Eye (tissue), 1 donor: ENCODE results near the gene TSPAN14.
"Not testable (repeated sequence)": the region's sequence is repeated elsewhere in the genome, so short reads cannot be mapped to it uniquely, and the experiment has no call there.

ENCODE experiments used
- DNase-seq: peaks from one replicate; pipeline ENCODE4 v3.0.0-alpha.2; 2015

TSPAN14 gene, protein sequence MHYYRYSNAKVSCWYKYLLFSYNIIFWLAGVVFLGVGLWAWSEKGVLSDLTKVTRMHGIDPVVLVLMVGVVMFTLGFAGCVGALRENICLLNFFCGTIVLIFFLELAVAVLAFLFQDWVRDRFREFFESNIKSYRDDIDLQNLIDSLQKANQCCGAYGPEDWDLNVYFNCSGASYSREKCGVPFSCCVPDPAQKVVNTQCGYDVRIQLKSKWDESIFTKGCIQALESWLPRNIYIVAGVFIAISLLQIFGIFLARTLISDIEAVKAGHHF

DNA sequence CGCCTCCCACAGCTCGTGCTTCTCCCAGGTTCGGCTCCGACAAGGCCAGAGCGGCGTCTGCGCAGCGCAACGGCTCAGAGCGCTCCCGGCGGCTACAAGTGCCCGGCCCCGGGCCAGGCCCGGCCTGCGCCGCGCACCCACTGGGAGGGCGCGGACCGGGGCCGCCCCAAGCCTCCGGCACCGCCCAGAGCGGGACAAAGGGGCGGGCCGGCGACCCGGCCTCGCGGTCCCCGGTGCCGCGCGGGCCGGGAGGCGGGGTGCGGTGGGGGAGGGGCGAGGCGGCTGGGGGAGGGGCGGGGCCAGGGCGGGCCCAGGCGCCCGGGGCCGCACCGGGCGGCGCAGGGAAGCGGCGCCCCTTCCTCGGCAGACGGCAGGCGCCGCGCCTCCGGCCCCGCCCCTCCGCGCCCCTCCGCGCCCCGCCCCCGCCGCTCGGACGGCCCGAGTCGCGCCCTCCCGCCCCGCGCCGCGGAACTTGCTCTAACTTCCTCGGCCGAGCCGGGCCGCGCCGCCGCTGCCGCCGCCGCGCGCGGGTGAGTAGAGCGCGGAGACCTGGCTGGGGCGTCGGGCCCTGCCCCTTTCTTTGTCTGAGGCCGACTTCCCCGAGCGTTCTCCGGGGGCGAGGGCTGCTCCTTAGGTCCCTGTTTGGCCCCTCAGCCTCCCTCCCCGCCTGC is at the start of gene TSPAN14:
TSS of gene TSPAN14 (plus strand) at position 469 of the 671 bp plus-strand sequence. CDS start 34,924 bp downstream, outside the sequence.
- DNase-seq = peak; percentile 90

DNA sequence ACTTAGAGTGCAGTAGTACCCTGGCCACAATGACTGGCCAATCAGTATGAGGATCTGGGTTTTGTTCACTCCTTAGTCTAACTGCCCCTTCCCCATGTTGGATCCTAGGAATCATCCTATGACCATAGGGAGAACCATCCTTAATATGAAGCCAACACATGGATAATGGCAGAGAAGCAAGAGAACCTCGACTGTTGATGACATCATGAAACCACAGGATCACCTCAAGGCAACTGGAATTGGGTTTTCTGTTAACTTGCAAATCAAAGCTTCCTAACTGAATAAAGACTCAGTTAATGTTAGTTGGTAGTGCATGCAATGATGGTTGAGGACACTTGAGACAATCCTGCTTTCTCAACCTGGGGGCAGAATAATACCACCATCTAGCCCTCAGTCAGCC is 49.1 kb upstream of the TSPAN14 start:
- DNase-seq = no peak

DNA sequence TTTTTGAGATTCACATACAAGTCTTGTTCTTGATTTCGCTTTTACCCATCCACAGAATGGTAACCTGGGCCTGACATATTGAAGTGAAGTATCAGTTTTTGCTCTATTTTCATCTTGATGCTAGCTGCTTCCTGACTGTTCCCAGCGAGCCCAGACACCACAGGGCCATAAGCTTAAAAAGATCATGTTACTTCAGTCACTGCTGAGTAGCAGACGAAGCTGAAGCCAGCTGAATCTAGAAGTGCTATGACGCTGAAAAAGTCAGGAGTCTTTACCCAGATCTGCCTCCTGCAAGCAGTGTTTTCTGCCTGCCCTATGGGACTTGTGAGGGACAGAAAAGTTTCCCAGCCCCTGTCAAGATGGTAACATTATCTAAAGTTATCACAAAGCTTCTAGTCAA is 48.5 kb upstream of the TSPAN14 start:
- no peak for DNase-seq

DNA sequence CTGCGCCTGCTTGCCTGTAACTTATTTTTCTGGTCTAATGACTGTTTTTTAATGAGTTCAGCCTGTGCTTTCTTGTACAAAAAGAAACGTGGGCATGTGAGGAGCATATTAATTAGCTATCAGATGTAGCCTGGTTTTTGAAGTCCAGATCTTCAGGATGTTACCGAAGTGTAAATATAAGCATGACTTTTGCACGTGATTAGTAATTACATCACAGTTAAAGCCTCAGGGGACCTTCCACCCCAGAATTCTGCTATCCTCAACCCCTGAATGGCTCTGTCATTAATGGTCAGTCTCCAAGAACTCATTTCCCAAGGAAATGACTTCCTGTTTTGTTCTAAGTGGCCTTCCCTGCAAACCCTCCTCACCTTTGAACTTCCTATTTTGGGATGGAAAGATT is 47.9 kb upstream of the TSPAN14 start:
- DNase-seq = no peak

DNA sequence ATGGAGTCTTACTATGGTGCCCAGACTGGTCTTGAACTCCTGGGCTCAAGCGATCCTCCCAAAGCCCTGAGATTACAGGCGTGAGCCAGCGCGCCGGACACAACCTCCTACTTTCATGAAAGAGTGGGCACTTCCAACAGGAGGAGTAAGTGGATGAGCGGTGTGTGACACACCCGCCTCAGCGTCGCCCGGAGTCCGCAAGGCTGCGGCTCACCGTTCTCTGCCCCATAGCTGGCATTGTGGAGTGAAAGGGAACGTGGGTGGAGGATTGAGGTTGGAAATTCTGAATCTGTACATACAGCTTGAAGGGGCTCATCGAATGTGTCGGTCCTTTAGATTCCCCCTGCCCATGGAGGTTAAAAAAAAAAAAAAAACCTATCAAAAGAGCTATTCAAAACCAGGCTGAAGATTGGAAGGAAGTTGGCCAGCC is 46.3 kb upstream of the TSPAN14 start:
- DNase-seq = no peak

DNA sequence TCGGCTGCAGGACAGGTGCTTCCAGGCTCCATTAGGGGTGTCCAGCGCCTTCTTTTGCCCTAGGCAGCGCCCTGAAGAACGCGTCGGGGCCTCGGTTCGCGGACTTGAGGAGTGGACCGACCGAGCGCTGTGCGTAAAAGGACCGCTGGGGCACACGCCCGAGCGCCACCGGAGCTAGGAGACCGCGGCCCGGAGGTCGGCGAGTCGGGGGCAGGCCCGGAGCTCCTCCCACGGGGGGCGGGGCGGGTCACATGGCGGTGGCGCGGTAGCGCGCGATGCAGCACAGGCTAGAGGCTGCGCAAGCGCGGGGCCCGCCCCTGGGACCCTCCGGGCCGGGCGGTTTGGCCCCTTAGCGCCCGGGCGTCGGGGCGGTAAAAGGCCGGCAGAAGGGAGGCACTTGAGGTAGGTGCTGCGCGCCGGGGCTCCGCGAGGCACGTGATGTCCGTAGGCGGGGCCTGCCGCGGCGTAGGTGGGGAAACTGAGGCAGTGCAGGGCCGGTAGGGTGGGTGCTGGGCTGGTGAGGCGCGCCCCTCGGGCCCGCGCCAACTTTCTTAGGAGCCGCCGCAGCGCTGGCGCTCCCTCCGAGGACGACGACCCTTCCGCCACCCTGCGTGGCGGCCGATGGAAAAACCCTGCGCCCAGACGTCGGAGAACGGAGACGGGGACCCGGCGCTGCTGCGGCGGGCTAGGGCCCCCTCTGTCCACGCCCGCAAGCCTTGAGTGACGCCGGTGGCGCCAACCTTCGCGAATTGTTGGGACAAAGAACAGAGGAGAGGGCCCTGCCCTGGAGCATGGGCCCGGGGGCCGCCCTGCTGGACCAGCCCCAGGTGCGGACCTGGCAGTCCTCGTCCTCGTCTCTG is 45.6 kb upstream of the TSPAN14 start, which contains the start of gene PRXL2A:
TSS of gene PRXL2A (plus strand) at position 310 of the 860 bp plus-strand sequence. CDS start 11,917 bp downstream, outside the sequence.
- DNase-seq = peak; percentile 96

DNA sequence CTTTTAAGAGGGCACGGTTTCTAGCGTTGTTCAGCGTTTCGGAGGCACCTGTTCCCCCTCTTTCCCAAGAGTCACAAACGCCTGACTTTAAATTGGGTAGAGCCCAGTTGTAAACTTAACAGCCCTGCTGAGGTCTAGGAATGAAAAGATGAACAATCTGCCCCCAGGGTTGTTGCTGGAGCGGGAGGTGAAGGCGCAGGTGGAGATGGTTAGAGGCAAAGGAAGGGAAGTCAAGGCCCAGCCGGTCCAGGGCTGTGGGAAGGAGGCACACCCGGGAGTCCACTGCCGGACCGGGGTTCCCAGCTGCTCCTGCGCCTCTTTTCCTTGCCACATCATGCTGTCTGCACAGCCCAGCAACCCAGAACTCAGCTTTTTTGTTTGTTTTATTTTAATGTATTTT is 45.0 kb upstream of the TSPAN14 start:
- peak; percentile 42 for DNase-seq

DNA sequence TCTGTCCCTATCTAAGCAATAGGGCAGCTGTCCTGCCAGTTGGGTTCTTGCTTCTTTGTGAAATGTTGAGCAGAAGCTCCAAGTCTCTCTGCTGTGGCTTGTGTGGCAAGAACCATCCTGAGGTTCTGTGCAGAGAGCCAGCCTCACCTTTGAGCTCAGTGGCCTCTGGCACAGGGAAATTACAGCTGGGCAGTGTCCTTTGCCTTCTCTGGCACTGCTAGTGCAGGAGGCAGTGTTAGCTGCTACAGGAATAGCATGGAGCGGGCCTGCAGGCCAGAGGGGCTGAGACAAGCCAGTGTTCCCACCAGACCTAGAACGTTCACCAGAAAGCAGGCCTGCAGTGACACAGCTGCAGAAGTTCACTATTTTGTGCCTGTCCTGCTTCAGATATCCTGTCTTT is 44.0 kb upstream of the TSPAN14 start:
- DNase-seq = no peak

DNA sequence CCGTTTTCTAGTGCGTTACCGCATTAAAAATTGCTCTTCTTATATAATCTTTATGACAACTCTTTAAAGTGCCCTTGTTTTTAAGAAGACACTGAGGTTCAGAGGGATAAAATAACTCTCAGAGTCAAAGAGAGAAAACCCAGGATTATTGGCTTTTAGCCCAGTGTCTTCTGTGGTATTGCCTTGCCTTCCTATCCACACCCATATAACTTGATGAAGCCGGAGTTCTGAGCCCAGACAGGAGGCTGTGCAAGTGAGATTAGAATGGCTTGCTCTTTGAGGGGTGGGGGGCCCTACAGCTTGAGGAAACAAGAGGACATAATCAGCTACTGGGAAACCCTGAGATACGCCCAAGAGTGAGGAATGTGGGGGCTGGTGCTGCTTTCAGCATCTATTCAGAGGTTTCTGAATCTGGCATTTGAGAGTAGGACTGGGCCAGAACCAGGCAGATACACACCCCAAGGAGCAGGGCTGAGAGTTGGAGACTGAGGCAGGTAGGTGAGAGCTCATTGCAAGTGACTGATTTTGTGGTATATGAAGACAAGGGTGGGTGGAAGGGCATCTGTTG is 43.4 kb upstream of the TSPAN14 start:
- DNase-seq = no peak

DNA sequence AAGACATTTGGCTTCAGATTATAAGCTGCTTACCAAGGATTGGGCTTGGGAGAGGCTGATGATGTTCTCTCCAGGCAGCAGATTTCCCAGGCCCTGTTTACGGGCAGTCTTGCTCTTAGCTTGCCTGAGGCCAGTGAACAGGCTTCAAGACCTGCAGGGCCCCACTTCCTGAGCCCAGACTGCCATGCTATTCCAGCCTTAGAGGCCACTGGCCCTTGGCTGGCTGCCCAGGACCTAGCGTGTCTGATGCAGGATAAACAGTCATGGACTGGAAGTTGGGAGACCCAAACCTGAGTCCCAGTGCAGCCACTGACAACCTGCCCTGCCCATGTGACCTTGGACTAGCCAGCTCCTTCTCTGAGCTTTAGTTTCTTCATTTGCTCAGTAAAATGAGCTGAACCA is 42.8 kb upstream of the TSPAN14 start:
- no peak for DNase-seq

DNA sequence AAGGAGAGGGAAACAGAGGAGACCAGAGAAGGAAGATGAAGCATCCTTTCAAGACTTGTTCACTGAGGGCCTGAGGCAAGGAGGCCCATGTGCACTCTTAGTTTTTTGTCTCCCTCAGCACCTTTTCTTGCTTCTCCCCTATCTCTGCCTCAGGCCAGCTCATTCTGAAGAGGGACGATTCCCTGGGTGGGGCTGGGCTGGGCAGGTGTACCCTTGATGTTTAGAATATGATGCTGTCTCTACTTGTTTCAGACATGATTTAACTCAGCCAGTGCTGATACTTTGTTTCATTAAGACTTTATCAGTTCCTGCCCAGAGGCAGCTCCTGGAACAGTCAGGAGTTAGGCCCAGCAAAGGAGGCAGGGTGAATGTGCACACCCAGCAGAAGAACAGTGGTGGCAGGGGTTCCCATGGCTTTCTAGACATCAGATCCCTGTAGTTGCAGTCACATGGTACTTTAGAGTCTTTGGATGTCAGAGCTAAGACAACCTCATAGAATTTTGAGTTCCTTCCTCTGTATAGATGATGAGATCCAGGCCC is 42.4 kb upstream of the TSPAN14 start:
- no peak for DNase-seq

DNA sequence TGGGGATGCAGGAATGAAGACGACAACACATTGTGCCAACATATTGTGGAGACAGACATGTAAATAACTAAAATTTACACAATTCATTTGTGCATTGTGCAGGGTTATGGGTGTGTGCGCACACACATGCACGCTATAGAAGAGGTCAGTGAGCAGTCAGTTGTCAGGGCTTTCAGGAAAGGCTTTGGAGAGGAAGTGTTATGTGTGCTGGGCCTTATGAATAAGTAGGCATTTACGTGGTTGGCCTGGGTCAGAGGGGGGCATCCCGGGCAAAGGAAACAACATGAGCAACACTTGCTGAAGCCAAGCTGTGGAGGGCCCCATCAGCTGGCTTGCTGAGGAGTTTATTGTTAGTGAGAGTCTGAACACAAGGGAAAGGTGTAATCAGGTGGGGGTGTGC is 41.6 kb upstream of the TSPAN14 start:
- DNase-seq = no peak

DNA sequence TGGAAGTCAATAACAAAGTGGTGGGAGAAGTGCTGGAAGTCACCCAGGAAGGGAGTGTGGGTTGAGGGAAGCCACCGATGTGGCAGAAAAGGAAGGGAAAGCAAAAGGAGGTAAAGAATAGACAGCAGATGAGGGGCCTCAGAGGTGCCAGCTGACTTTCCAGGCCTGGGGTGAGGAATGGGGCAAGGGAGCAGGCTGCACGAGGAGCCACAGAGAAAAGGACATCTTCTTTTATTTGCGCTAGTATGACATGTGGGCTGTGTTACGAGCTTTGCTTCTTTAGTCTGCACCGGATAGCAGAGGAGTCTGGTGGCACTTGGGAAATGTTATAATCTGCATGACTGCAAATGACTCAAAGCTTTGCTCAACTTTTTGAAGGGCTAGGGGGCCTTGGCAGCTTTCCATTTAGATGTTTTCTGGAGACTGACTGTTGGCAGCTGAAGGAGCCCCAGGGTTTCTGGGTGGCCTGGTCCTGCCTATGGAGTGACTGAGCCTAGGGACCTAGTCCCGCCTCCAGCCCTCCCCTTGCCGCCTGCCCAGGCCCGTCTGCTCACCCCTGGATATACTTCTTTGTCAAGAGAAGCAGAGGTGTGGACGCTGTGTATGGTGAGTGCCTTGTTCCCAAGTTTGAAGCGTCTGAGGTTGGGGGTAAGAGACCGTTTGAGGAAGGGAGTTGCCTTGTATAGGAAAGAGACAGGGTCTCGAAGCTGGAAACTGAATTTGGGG is 40.7 kb upstream of the TSPAN14 start:
- DNase-seq = peak; percentile 75

DNA sequence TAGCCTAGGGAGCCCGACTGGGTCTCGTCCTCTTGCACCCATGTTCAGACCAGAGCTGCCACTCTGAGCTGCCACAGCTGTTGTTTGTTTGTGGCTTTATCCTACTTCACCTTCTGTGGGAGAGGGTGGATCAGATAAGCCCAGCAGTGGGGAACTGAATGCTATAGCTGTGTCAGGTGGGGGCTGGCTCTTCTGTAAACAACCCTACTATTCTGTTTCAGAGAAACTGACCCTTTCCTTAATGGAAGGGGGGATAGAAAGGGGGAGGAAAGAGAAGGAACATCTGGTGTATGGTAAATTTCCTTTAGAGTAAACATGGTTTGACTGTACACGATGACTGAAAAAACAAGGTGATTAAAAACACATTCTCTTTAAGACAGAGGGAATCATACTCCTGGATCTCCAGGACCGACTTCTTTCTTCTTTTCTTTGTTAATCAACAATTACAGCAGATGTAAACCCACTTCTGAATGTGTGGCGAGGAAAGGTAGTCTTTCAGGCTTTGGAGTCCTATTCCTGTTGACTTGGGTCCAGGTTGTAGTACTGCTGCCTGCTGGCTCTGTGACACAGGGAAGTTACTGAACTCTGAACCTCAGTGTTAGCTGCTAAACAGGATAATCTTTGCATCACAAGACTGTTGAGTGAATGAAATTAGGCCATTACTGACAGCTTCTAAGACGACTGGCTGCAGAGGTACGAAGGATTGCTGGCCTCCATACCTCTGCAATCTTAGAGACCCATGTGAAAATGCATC is 39.8 kb upstream of the TSPAN14 start:
- DNase-seq = no peak

DNA sequence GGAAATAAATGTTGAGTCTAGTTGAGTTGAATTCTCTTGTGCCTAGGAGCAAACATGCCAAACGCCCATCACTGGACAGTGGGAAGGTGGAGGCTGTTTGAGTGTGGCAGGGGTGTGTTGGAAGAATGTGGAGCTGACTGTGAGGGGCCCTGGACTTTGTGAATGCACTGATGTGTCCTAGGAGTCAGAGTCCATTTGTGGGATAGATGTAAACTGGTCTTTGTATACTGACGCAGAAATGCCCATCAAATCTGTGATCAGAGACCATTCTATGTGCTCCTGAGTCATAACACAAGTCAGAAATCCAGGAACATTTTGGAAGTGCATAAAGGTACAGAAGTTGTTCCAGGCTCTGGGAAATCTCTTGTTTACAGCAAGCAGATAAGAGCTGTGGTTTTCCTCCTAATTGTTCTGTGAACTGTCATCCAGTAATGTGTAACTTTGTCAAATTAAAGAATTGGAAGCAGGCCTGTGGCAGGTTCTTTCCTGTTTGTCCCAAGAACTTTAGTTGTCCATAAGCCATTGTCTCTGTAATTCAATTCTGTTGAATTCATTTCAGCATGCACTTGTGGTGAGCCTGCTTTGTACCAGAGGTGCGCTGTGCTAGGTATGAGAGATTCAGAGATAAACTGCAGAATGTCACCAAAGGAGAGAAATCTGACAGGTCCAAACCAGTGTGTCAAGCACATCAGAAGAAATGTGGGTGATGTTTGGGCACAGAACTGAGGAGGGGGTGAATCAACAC is 38.2 kb upstream of the TSPAN14 start:
- no peak for DNase-seq

DNA sequence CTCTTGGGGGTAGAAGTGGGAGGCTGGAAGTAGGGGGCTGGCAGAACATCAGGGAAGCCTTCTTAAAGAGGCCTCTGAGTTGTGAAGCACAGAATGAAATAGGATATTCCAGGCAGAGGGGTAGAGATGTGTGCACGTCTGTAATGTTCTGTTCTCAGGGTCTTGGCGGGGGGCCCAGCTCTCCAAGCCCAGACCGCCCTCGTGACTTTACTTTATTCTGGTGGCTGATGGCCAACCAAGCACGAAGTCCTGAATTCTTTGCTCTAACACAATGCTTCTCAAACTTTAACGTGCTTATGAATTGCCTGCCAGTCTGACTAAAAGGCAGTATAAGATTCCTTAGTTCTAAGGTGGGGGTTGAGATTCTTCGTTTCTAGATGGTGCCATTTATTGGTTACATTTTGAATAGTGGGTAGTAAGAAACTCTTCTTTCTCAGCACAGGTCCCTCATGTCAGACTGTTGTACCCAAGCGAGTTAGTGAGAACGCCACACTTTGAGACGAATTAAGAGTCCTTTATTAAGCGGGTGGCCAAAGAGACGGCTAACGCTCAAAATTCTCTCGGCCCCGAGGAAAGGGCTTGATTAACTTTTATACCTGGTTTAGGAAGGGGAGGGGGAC is 37.5 kb upstream of the TSPAN14 start:
- DNase-seq = peak; percentile 84

DNA sequence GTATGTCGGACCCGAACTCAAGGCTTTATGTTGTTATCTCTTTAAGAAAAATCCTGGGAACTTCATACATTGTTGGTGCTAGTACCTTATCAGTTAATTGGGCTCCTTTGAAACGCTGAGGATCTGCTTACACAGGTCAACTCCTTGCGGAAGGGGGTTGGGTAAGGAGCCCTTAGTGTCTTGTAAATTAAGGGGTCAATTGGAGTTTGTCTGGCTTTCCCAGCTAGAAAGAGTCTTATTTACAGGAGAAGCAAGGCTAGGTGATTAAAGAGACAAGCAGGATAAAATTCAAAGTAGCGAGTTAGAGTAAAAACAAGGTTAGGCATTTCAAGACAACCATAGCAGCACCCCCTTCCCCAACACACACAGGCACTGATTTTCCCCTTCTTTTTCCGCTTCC is 36.9 kb upstream of the TSPAN14 start:
- DNase-seq = not testable (repeated sequence)

DNA sequence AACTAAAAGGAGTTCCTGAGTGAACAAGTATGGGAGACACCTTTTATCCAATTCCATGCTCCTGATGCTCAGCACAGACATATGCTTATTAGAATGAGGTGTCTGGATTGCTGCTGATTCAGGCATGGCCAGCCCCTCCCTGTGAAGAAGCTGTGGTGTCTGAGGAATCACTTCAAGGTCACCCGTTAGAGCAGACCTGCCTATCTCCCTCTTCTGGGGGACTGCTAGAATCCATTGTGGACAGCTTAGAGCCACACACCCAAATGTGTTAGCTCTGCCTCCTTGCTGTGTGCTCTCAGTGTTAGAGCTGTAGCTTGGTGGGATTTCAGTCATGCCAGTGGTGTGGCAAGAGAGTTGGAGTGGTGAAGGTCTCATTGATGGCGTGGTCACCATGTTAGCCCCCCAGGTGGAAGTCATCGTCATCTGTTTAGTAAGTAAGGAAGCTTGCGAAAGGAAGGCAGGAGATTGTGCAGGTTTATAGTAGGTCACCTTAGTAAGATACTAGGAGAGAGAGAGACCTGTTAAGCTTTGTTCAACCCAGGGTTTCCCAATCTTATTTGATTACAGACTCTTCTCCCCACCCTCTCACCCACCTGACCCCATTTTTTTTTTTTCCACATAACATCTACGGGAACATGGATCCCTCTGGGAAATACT is 32.9 kb upstream of the TSPAN14 start:
- no peak for DNase-seq

DNA sequence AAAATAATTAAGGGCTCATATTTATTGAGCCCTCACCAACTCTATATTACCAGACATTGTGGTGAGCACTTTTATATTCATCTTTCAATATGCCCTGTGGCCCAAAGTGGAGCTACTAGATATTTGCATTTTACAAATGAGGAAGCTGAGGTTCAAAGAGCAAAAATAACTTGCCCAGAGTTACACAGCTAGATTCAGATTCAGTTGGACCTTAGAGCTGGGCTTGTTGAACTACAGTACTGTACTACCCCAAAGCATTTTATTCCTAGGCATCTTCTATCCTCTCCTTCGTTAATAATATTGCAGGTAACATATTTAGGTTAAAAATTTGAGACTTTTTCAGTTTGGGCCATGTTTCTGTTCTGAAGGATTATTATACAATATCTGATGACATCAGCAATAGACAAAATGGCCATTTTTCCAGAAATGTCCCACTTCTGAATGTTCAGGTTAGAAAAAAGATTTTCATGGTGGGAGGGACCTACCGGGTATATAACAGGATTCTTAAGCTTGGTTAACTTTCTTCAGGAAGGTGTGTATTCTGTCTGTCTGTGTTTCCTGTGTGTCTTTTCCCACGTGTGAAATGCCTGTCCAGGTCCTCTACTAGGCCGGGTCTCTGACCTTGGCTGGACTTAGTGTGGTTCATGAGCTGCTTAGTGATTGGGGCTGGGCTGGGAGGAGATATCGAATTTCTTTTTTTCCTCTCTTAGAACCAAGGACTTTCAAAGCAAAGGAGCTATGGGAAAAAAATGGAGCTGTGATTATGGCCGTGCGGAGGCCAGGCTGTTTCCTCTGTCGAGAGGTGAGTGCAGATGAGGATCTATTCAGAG is 32.2 kb upstream of the TSPAN14 start:
- DNase-seq = no peak
